Ascending aorta (tissue), 2 donors: ENCODE data around the gene GRID2. TPM values are rescaled to one million over a fixed set of nuclear protein-coding genes. Genes with fewer than 3 reads are reported as not detected.

ENCODE experiments used
- DNase-seq, 2 donors: peaks; one replicate each; pipeline ENCODE4 v3.0.0-alpha.2; 2019; ENCODE audit warnings: low spot score in 2 of 2
- H3K27ac ChIP-seq, 2 donors: fragments of 200-600 bp; sonication (generic); one replicate each; pipeline ENCODE4 v1.5.1; 2016 to 2017; ENCODE audit warnings: mild to moderate bottlenecking in 1 of 2
- H3K27me3 ChIP-seq: fragments of 200-600 bp; sonication (generic); one replicate; pipeline ENCODE4 v1.5.1; 2017
- H3K36me3 ChIP-seq, 2 donors: fragments of 200-600 bp; sonication (generic); one replicate each; pipeline ENCODE4 v1.5.1; 2016
- H3K4me1 ChIP-seq, 2 donors: fragments of 200-600 bp; sonication (generic); one replicate each; pipeline ENCODE4 v1.5.1; 2016 to 2017; ENCODE audit warnings: mild to moderate bottlenecking in 1 of 2
- H3K4me3 ChIP-seq, 2 donors: fragments of 200-600 bp; sonication (generic); one replicate each; pipeline ENCODE4 v1.5.1; 2016 to 2017; ENCODE audit warnings: mild to moderate bottlenecking in 1 of 2
- H3K9me3 ChIP-seq, 2 donors: fragments of 200-600 bp; sonication (generic); one replicate each; pipeline ENCODE4 v1.5.1; 2016
- intact Hi-C: fragments of 100-400 bp; cut with DNase I; formaldehyde crosslinking; loops from one replicate; pipeline ENCODE4 v1.15.1; 2023
- total RNA-seq: library from RNA; depleted of rRNA; stranded (reverse); fragments of >200 nt; gene quantifications from one replicate; pipeline ENCODE4 v1.1.0, GENCODE V29; 2016
- TF ChIP-seq, protein P1 (sequence below), 3 experiments: fragments of 200-600 bp in 2 of 3; fragments of 450-650 bp in 1 of 3; sonication (generic) in 2 of 3; IDR thresholded peaks; one replicate each; pipeline ENCODE4 v1.5.1; 2016 to 2019; ENCODE audit warnings: antibody characterized with exemption in 3 of 3, mild to moderate bottlenecking in 1 of 3, moderate library complexity in 1 of 3

GRID2 gene
- total RNA-seq, 1 donor from 2014 or later, result not detected

DNA sequence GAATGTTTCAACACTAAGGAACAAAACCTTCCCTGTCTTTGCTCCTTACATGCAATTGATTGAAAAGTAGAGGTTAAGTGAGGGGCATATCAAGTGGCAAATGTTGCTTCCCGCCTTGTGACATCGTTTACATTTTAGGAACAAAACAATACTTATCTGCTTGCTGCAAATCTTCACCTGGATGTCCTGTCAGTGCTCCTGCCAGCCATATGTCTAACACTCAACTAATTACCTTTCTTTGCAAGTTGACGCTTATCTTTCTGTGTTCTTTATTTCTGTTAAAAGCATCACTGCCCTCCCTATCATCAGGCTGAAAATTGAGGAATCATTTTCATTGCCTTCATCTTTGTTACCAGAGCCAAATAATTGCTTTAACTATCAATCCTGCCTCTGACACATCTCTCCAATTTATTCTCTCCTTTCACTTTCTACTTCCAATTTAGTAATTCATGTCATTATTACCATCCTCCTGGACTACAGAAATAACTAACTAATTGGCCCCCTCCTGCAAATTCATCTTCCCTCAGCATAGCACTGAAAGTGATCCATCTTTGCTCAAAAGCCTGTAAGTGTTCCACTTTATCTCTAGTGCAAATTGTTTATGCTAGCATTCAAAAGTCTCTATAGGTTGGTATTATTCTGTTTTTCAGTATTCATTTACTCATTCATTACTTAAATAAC is 1226.1 kb downstream of the GRID2 start:
- H3K4me1 ChIP-seq, result no peaks in the 10 kb centered on the region
- TF ChIP-seq, protein P1, sequence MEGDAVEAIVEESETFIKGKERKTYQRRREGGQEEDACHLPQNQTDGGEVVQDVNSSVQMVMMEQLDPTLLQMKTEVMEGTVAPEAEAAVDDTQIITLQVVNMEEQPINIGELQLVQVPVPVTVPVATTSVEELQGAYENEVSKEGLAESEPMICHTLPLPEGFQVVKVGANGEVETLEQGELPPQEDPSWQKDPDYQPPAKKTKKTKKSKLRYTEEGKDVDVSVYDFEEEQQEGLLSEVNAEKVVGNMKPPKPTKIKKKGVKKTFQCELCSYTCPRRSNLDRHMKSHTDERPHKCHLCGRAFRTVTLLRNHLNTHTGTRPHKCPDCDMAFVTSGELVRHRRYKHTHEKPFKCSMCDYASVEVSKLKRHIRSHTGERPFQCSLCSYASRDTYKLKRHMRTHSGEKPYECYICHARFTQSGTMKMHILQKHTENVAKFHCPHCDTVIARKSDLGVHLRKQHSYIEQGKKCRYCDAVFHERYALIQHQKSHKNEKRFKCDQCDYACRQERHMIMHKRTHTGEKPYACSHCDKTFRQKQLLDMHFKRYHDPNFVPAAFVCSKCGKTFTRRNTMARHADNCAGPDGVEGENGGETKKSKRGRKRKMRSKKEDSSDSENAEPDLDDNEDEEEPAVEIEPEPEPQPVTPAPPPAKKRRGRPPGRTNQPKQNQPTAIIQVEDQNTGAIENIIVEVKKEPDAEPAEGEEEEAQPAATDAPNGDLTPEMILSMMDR (IDR thresholded peaks at IDR 0.05), result no peak
- H3K4me3 ChIP-seq, result no peak overlapping the region
- H3K36me3 ChIP-seq, result no peaks in the 10 kb centered on the region
- intact Hi-C loops, result no loop called here
- no peak overlapping the region for H3K27ac ChIP-seq
- no peaks in the 10 kb centered on the region for H3K9me3 ChIP-seq
- no peak for DNase-seq
- H3K27me3 ChIP-seq, result no peaks in the 10 kb centered on the region

DNA sequence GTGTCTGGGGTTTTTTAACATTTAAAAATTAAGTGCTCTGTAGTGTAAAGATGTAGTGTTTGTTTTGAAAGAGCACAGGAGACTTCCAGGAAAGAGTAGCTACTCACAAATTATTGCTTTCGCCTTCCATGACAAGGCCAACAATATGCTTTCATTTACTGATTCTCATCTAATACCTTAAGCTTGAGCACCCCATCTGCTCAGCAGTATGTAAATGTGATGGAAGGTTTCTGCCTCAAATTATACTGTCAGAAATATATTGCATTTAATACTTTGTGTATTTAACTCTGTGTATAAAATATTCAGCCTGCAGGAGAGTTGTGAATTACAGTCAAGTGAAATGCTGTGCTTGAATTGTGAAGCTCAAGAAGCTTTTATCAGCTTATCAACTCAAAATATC is 1228.5 kb downstream of the GRID2 start:
- TF ChIP-seq, protein P1 (IDR thresholded peaks at IDR 0.05), result no peak
- intact Hi-C loops, result no loop called here

DNA sequence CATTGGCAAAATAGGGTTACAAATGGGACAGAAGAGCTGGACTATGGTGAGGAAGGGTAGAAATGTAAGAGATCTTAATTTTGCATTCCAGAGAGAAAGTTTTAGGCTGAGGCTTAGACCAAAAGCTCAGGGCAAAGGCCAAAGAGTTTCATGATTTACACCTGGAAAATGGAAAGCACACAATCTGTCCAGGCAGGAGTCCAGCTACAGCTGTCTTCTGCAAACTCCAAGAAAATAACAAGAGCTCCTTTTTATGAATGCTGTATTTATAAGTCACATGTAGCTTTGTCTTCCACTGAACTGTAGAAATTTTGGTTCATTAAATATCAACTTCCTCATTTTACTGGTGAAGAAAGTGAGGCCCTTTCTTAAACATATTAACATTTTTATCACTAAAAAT is 1236.8 kb downstream of the GRID2 start:
- Histone ChIP-seq H3K36me3 (no peaks in the 10 kb centered on the region), H3K4me3 (no peak overlapping the region), H3K9me3 (no peaks in the 10 kb centered on the region), H3K27me3 (no peaks in the 10 kb centered on the region), H3K4me1 (no peaks in the 10 kb centered on the region), H3K27ac (no peak overlapping the region)
- TF ChIP-seq, protein P1 (IDR thresholded peaks at IDR 0.05), result no peak
- intact Hi-C loops, result no loop called here
- DNase-seq, result no peak

More for the DNA sequence above, 1228.5 kb downstream of the GRID2 start:
- Histone ChIP-seq H3K4me3 (no peak overlapping the region), H3K27ac (no peak overlapping the region), H3K27me3 (no peaks in the 10 kb centered on the region), H3K4me1 (no peaks in the 10 kb centered on the region), H3K36me3 (no peaks in the 10 kb centered on the region), H3K9me3 (no peaks in the 10 kb centered on the region)
- DNase-seq, result no peak

DNA sequence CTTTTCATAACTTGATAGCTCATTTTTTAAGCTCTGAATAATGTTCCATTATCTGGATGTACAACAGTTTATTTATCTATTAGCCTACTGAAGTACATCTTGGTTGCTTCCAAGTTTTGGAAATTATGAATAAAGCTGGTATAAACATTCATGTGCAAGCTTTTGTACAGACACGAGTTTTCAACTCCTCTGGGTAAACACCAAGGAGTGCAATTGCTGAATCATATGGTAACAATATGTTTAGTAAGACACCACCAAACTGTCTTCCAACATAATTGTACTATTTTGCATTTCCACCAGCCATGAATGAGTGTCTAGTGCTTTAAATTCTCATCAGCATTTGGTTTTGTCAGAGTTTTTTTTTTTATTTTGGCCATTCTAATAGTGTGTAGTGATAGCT is 1258.1 kb downstream of the GRID2 start:
- no peaks in the 10 kb centered on the region for H3K27me3 ChIP-seq
- no peaks in the 10 kb centered on the region for H3K4me1 ChIP-seq
- H3K27ac ChIP-seq, result no peak overlapping the region
- H3K4me3 ChIP-seq, result no peak overlapping the region
- no peaks in the 10 kb centered on the region for H3K36me3 ChIP-seq
- H3K9me3 ChIP-seq, result no peaks in the 10 kb centered on the region
- intact Hi-C loops, result no loop called here
- TF ChIP-seq, protein P1 (IDR thresholded peaks at IDR 0.05), result no peak
- no peak for DNase-seq

DNA sequence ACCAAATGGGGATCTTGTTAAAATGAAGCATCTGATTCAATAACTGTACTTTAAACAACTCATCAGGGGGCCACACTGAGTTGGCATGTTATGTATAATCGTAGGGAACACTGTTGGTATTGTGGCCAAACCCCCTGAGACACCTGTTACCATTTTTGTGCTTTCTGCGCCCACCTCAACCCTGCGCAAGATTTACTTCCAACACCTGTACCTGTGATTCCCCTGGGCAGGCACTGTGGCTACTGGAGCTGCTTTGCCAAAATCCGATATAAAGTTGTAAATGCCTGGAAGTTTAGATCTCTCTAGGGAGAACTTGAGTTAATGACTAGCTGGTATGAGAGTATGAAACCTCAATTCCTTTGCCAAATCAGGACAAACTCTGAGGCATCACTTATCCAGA is 1265.0 kb downstream of the GRID2 start:
- Histone ChIP-seq H3K27me3 (no peaks in the 10 kb centered on the region), H3K36me3 (no peaks in the 10 kb centered on the region), H3K27ac (no peak overlapping the region), H3K4me1 (no peaks in the 10 kb centered on the region), H3K9me3 (no peaks in the 10 kb centered on the region), H3K4me3 (no peak overlapping the region)
- TF ChIP-seq, protein P1 (IDR thresholded peaks at IDR 0.05), result no peak
- intact Hi-C loops, result no loop called here
- DNase-seq, result no peak

DNA sequence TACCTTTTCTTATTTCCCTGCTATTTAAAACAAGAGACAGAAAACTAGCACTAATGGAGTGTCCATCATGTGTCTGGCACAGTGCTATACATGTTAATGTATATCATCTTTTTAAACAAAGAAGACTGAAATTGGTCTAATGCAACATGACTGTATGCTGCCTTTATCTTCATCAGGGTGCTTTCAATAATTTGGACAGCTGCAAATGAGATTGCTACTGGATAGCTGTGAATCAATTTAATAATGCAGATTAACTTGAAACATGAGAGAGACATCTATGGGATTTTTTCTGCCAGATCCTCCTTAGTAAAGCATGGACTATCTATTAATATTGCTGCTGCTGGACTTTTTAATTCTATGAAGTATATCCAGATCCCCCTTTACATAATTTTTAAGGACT is 1269.5 kb downstream of the GRID2 start:
- no peaks in the 10 kb centered on the region for H3K4me1 ChIP-seq
- intact Hi-C loops, result no loop called here
- no peaks in the 10 kb centered on the region for H3K36me3 ChIP-seq
- H3K4me3 ChIP-seq, result no peak overlapping the region
- no peaks in the 10 kb centered on the region for H3K9me3 ChIP-seq
- no peak overlapping the region for H3K27ac ChIP-seq
- H3K27me3 ChIP-seq, result no peaks in the 10 kb centered on the region
- TF ChIP-seq, protein P1 (IDR thresholded peaks at IDR 0.05), result no peak
- DNase-seq, result no peak
